ENCODE results near the gene SLC44A1. TPM values are rescaled to one million over a fixed set of nuclear protein-coding genes. Genes with fewer than 3 reads are reported as not detected.

Gene SLC44A1
- total RNA-seq, 6 donors from 2014 or later, result 15.7 to 62.2 (median 44.6) TPM

DNA sequence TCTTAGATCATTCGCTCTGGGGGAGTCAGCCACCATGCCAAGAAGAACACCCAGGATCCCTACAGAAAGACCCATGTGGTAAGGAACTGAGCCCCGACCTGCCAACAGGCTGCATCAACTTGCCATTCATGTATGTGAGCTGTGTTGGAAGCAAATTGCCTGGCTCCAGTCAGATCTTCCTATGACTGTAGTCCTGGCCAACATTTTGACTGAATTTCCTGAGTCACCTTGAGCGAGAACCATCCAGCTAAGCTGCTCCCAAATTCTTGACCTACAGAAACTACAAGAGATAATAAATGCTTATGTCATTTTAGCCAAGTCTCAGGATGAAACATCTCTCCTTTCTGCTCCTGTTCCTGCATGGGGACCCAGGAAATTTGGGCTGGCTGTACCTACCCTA lies 40.0 kb upstream of the SLC44A1 start:
- TF ChIP-seq, protein P1, sequence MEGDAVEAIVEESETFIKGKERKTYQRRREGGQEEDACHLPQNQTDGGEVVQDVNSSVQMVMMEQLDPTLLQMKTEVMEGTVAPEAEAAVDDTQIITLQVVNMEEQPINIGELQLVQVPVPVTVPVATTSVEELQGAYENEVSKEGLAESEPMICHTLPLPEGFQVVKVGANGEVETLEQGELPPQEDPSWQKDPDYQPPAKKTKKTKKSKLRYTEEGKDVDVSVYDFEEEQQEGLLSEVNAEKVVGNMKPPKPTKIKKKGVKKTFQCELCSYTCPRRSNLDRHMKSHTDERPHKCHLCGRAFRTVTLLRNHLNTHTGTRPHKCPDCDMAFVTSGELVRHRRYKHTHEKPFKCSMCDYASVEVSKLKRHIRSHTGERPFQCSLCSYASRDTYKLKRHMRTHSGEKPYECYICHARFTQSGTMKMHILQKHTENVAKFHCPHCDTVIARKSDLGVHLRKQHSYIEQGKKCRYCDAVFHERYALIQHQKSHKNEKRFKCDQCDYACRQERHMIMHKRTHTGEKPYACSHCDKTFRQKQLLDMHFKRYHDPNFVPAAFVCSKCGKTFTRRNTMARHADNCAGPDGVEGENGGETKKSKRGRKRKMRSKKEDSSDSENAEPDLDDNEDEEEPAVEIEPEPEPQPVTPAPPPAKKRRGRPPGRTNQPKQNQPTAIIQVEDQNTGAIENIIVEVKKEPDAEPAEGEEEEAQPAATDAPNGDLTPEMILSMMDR (IDR thresholded peaks at IDR 0.05), result no peak
- TF ChIP-seq EP300 (IDR thresholded peaks at IDR 0.05) (no peak), POLR2AphosphoS5 (IDR thresholded peaks at IDR 0.05) (no peak), POLR2A (IDR thresholded peaks at IDR 0.05) (no peak)
- WGBS, 2 donors, result 95 to 100% methylated on average over 3 of the region's 3 CpGs
- H3K36me3 ChIP-seq, result no peaks in the 10 kb centered on the region
- no peak for ATAC-seq (ENCODE audit: low FRiP score in 2 of 2)
- no peaks in the 10 kb centered on the region for H3K9me3 ChIP-seq
- H3K4me3 ChIP-seq, result no peak overlapping the region
- H3K27ac ChIP-seq, result no peak overlapping the region
- H3K27me3 ChIP-seq, result no peaks in the 10 kb centered on the region
- DNase-seq, result no peak
- peaks cover 0 to 12% (median 7%) of the 10 kb centered on the region in 4 donors for H3K4me1 ChIP-seq

DNA sequence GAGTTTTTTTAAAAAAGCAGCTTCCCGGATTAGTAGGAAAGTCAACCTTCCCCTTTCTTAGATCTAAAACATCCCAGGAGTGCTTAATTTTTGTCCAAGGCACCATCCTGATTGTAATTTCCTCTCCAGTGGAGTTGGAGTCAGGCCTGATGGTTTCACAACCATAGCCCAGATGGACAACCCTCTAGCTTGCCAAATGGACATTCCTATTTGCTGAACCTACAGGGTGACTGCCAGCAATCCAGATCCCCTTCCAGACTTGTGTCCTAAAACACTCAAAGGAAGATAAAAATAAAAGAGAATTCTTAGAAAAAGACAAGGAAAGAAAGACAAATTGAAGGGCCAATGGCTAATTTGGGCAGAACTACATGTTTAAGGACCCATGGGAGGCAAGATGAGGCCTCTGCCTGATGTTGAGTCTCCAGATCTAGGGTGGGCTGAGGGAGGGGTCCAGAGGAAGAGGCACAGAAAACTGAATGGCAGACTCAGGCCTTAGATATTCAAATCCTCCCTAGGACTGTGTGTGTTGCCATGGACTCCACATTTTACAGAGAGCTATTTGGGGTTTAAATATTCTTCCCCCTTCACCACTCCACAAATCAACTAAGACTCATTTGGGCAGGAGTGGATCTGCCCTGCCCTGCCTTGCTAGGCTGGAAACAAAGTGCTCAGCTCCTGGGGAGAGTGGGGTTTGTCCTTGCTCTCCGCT lies 38.5 kb upstream of the SLC44A1 start:
- TF ChIP-seq EP300 (IDR thresholded peaks at IDR 0.05) (no peak), POLR2AphosphoS5 (IDR thresholded peaks at IDR 0.05) (peak; percentile 38 to 59)
- no peaks in the 10 kb centered on the region for H3K9me3 ChIP-seq
- DNase-seq (peak in 1 of 2 donors; percentile 44), ATAC-seq (ENCODE audit: low FRiP score in 2 of 2) (peak in 1 of 2 donors; percentile 95)
- no peaks in the 10 kb centered on the region for H3K27me3 ChIP-seq
- no peak overlapping the region for H3K4me3 ChIP-seq
- H3K36me3 ChIP-seq, result no peaks in the 10 kb centered on the region
- H3K27ac ChIP-seq, result peak overlapping the region; percentile 24 to 73 (median 58)
- H3K4me1 ChIP-seq, result peaks cover 0 to 12% (median 7%) of the 10 kb centered on the region in 4 donors
- WGBS, 2 donors, result 59 to 61% methylated on average over 2 of the region's 2 CpGs

DNA sequence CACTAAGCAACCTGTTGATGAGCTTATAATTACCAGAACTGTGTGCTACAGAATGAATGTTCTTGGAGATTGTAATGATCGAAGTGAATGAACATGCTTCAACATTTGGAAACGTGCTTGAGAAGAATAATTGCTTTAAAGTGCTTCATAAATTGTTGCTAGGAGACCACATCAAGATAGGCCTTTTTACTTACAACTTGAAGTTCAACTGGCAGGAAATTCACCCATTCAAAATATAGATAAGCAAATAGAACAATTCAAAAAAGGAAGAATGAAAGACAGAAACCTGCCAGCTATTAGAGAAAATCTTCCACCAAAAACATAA lies 38.0 kb upstream of the SLC44A1 start:
- peak overlapping the region; percentile 24 to 73 (median 58) for H3K27ac ChIP-seq
- H3K4me3 ChIP-seq, result no peak overlapping the region
- 46 to 57% methylated on average over 2 of the region's 2 CpGs for WGBS, 2 donors
- TF ChIP-seq EP300 (IDR thresholded peaks at IDR 0.05), result no peak
- no peak for TF ChIP-seq POLR2A (IDR thresholded peaks at IDR 0.05)
- TF ChIP-seq, protein P1 (IDR thresholded peaks at IDR 0.05), result no peak
- TF ChIP-seq POLR2AphosphoS5 (IDR thresholded peaks at IDR 0.05), result no peak
- peaks cover 0 to 12% (median 7%) of the 10 kb centered on the region in 4 donors for H3K4me1 ChIP-seq
- no peaks in the 10 kb centered on the region for H3K27me3 ChIP-seq
- no peaks in the 10 kb centered on the region for H3K36me3 ChIP-seq
- DNase-seq (no peak), ATAC-seq (ENCODE audit: low FRiP score in 2 of 2) (no peak)
- no peaks in the 10 kb centered on the region for H3K9me3 ChIP-seq

DNA sequence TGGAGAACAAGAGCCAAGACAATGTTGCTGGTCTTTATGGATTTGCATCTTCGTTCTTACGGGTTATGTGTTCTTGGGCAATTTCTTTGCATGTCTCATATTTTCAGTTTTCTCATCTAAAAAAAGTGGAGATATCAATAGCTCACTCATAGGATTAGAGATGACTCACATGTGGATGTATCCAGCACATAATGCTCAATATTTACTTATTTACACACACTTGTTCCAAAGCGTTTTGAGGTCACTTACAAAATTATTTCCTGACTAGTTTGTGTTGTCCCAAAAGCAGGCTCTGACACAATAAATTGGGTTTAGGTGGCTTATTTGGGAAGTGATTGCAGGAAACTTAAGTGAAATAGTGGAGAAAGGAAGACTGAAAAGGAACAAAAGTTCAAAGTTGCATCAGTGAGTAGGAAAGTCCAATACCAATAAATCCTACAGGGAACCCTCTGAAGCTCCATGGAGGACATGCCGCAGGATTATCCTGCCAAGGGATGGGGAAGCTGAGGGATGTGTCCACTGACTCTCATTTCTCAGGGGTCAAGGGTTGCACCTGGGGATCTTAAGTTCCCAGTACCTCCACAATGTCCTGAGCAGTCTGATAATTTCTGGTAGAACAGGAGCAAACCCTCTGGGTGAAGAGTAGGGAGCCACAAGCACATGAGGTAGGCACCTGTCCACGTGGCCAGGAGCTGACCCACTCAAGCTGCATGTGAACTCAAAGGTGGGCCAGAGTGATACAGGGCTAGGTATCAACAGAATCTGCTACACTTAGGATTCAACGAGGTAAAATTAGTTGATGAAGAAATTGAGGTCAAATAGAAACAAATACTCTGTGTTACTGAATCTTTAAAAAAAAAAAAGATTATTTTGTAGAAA lies 37.4 kb upstream of the SLC44A1 start:
- 74 to 75% methylated on average over 6 of the region's 6 CpGs for WGBS, 2 donors
- Histone ChIP-seq H3K27me3 (no peaks in the 10 kb centered on the region), H3K36me3 (no peaks in the 10 kb centered on the region), H3K4me3 (no peak overlapping the region), H3K27ac (peak overlapping the region in 3 of 4 donors; percentile 17 to 58 (median 18)), H3K4me1 (peaks cover 0 to 12% (median 7%) of the 10 kb centered on the region in 4 donors), H3K9me3 (no peaks in the 10 kb centered on the region)
- TF ChIP-seq EP300 (IDR thresholded peaks at IDR 0.05) (peak in 1 of 4 donors; percentile 4), POLR2AphosphoS5 (IDR thresholded peaks at IDR 0.05) (peak in 1 of 2 donors; percentile 29), POLR2A (IDR thresholded peaks at IDR 0.05) (no peak)
- TF ChIP-seq, protein P1 (IDR thresholded peaks at IDR 0.05), result no peak
- DNase-seq (no peak), ATAC-seq (ENCODE audit: low FRiP score in 2 of 2) (peak in 1 of 2 donors; percentile 42)

DNA sequence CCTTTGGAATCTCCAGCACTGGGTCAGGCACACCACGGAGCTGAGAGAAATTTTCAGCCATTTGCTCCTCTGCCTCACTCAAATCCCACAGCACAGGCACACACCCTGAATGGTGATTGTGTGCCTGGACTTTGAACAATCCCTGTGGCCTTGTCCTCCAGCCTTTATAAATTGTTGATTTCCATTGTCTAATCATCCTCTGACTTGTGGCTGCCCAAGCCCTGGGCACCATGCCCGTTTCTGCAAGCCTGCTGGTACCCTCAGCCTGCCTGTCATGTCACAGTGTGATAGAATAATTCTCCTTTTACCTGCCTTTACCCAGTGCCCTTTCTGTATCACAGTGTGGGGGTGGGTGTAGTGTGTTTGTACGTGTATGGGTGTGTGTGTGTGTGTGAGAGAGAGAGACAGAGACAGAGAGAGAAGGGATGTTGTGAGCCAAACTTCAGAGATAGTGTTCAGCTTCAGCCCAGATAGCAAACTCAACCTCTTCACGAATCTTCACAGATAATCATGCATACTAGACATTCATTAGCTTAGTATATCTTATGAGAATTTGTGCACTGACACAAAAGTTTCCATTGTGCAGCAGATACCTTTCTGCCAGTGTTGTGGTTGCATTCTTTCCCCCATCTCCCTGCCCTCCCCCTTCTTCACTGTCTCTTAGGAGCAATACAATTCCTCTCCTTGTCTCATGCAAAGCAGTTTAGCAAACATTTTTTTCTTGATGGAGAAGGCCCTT lies 27.8 kb upstream of the SLC44A1 start:
- Histone ChIP-seq H3K36me3 (no peaks in the 10 kb centered on the region), H3K27me3 (no peaks in the 10 kb centered on the region), H3K27ac (no peak overlapping the region), H3K9me3 (no peaks in the 10 kb centered on the region), H3K4me1 (no peaks in the 10 kb centered on the region), H3K4me3 (no peak overlapping the region)
- DNase-seq (no peak), ATAC-seq (ENCODE audit: low FRiP score in 2 of 2) (peak in 1 of 2 donors; percentile 32)
- WGBS, 2 donors, result 49 to 61% methylated on average over 4 of the region's 4 CpGs
- no peak for TF ChIP-seq POLR2A (IDR thresholded peaks at IDR 0.05)
- no peak for TF ChIP-seq POLR2AphosphoS5 (IDR thresholded peaks at IDR 0.05)
- no peak for TF ChIP-seq EP300 (IDR thresholded peaks at IDR 0.05)
- TF ChIP-seq, protein P1 (IDR thresholded peaks at IDR 0.05), result no peak

Data from upper lobe of left lung (tissue), 6 donors.